HepG2 (cell line): ENCODE data around the gene DSCAM. TPM values are rescaled to one million over a fixed set of nuclear protein-coding genes. Genes with fewer than 3 reads are reported as not detected.

Experiments
- ATAC-seq: fragments of 200-7000 bp; cut with Tn5 transposase; 3 replicates; pipeline ENCODE4 v1.9.1; 2020; ENCODE audit warnings: mild to moderate bottlenecking, moderate library complexity
- BruUV-seq: library from RNA; stranded (reverse); fragments of 400-500 nt; replicated peaks from 2 replicates; lab custom pipeline; 2021; lab: Mats Ljungman, UMichigan
- CTCF ChIA-PET: fragments of 300-600 bp; formaldehyde crosslinking; extraction: SDS; loops from one replicate; lab custom pipeline; 2021; ENCODE audit warnings: low total read pairs, inconsistent platforms, low intra/inter-chr PET ratio; lab: Yijun Ruan, JAX
- POLR2A ChIA-PET: fragments of 350-600 bp; sonication (Branson Sonifier 250); formaldehyde crosslinking; loops from one replicate; lab custom pipeline; 2020; ENCODE audit warnings: antibody characterized with exemption, inconsistent platforms; lab: Yijun Ruan, JAX
- DNase-seq: peaks from one replicate; pipeline ENCODE4 v3.0.0-alpha.2; 2015; ENCODE audit warnings: low spot score
- FAIRE-seq: peaks from 3 replicates; lab custom pipeline; 2011; peaks lifted over from hg19 to GRCh38; lab: Jason Lieb, UNC
- H2AFZ ChIP-seq: one replicate; pipeline ENCODE4 v1.6.1; 2011; ENCODE audit warnings: low read length, inconsistent platforms
- H3K27ac ChIP-seq: fragments of 300-600 bp; 3 replicates; pipeline ENCODE4 v1.8.0; 2011; ENCODE audit warnings: mixed run types, mild to moderate bottlenecking, mixed read lengths, low read length, inconsistent platforms; ENCODE audit not compliant: insufficient read depth; ENCODE audit errors: extremely low read length
- H3K27me3 ChIP-seq, 2 experiments: fragments of 200-600 bp in 1 of 2; 2 replicates in 1 of 2; 3 replicates in 1 of 2; pipeline versions ENCODE4 v1.6.0 to v1.8.0; 2011; ENCODE audit warnings: low read length in 2 of 2, mild to moderate bottlenecking in 2 of 2, moderate library complexity in 2 of 2, inconsistent platforms in 1 of 2; ENCODE audit not compliant: insufficient read depth in 2 of 2, control insufficient read depth in 1 of 2
- H3K36me3 ChIP-seq, 2 experiments: fragments of 200-600 bp in 1 of 2; replicated peaks in 1 of 2; 2 replicates in 1 of 2; 3 replicates in 1 of 2; pipeline versions ENCODE4 v1.5.1 to v1.8.0; 2011; ENCODE audit warnings: low read length in 2 of 2, inconsistent platforms in 1 of 2; ENCODE audit not compliant: insufficient read depth in 2 of 2, control insufficient read depth in 1 of 2
- H3K4me1 ChIP-seq: 2 replicates; pipeline ENCODE4 v1.5.1; 2012; ENCODE audit warnings: low read length, inconsistent platforms; ENCODE audit not compliant: insufficient read depth
- H3K4me2 ChIP-seq: 2 replicates; pipeline ENCODE4 v1.6.0; 2011; ENCODE audit warnings: low read depth, low read length, inconsistent platforms
- H3K4me3 ChIP-seq, 3 experiments: fragments of 200-600 bp in 1 of 3; sonication (generic), shearing (Covaris generic) in 1 of 3; replicated peaks in 1 of 3; 2 replicates each; pipeline ENCODE4 v1.5.1; 2011 to 2016; ENCODE audit warnings: low read length in 3 of 3, inconsistent platforms in 2 of 3, low read depth in 2 of 3, mild to moderate bottlenecking in 2 of 3, control low read depth in 1 of 3, mixed read lengths in 1 of 3; ENCODE audit not compliant: insufficient read depth in 1 of 3
- H3K79me2 ChIP-seq: one replicate; pipeline ENCODE4 v1.6.1; 2011; ENCODE audit warnings: low read length, inconsistent platforms; ENCODE audit not compliant: insufficient read depth
- H3K9ac ChIP-seq: 2 replicates; pipeline ENCODE4 v1.6.0; 2011; ENCODE audit warnings: mild to moderate bottlenecking, low read depth, low read length, inconsistent platforms; ENCODE audit not compliant: insufficient read depth
- H3K9me3 ChIP-seq: 2 replicates; pipeline ENCODE4 v1.5.1; 2012; ENCODE audit warnings: mild to moderate bottlenecking, low read length
- H4K20me1 ChIP-seq: 2 replicates; pipeline ENCODE4 v1.6.0; 2011; ENCODE audit warnings: inconsistent platforms, mild to moderate bottlenecking, low read length, moderate library complexity; ENCODE audit not compliant: insufficient read depth
- AHR ChIP-seq: IDR thresholded peaks from 2 replicates; pipeline ENCODE4 v1.6.1; 2018; ENCODE audit warnings: missing genetic modification reagents, missing compliant biosample characterization
- KLF13 ChIP-seq: sonication (generic); formaldehyde crosslinking; IDR thresholded peaks from 2 replicates; pipeline ENCODE4 v1.4.0; 2020; ENCODE audit warnings: mild to moderate bottlenecking, missing genetic modification reagents
- NFE2L2 ChIP-seq: fragments of 150-350 bp; IDR thresholded peaks from 2 replicates; pipeline ENCODE4 v1.6.1; 2014; ENCODE audit warnings: low read length
- PHF21A ChIP-seq: sonication (generic); formaldehyde crosslinking; IDR thresholded peaks from 2 replicates; pipeline ENCODE4 v1.5.0; 2020; ENCODE audit warnings: mild to moderate bottlenecking, missing genetic modification reagents
- RELA ChIP-seq: sonication (generic); formaldehyde crosslinking; IDR thresholded peaks from 2 replicates; pipeline ENCODE4 v1.4.0; 2020; ENCODE audit warnings: missing genetic modification reagents
- ZFP37 ChIP-seq: sonication (generic); formaldehyde crosslinking; IDR thresholded peaks from 2 replicates; pipeline ENCODE4 v1.4.0; 2020; ENCODE audit warnings: missing genetic modification reagents, borderline replicate concordance
- ZFP90 ChIP-seq: sonication (generic); formaldehyde crosslinking; IDR thresholded peaks from 2 replicates; pipeline ENCODE4 v1.8.0; 2022; ENCODE audit warnings: missing genetic modification reagents, mild to moderate bottlenecking, inconsistent platforms, borderline replicate concordance
- ZNF24 ChIP-seq: fragments of 450-650 bp; IDR thresholded peaks from 2 replicates; pipeline ENCODE4 v1.6.1; 2017; ENCODE audit warnings: antibody characterized with exemption, mild to moderate bottlenecking
- ZNF549 ChIP-seq: sonication (generic); formaldehyde crosslinking; IDR thresholded peaks from 2 replicates; pipeline ENCODE4 v1.5.0; 2020; ENCODE audit warnings: missing genetic modification reagents
- ZNF619 ChIP-seq: sonication (generic); formaldehyde crosslinking; IDR thresholded peaks from 2 replicates; pipeline ENCODE4 v1.4.0; 2020; ENCODE audit warnings: mild to moderate bottlenecking, missing genetic modification reagents
- ZNF772 ChIP-seq: sonication (generic); formaldehyde crosslinking; IDR thresholded peaks from 2 replicates; pipeline ENCODE4 v1.5.0; 2020; ENCODE audit warnings: mild to moderate bottlenecking, missing genetic modification reagents
- WGBS: methylation state at CpG from one replicate; pipeline ENCODE4 v1.1.6; 2017; ENCODE audit warnings: low lambda C conversion rate; 5-methylcytosine and 5-hydroxymethylcytosine counted together
- in situ Hi-C: cut with HindIII; loops from 2 replicates; pipeline ENCODE4 v1.10.0; 2017; ENCODE audit warnings: low pct_unique_long_range_greater_than_20kb; ENCODE audit not compliant: extremely low pct_ligation_motif_present
- intact Hi-C: fragments of 100-400 bp; cut with micrococcal nuclease; formaldehyde crosslinking; loops from one replicate; pipeline ENCODE4 v1.10.0; 2022; ENCODE audit not compliant: unreplicated experiment
- polyA plus RNA-seq, 8 experiments: library from polyadenylated mRNA; depleted of rRNA in 3 of 8; stranded (reverse) in 7 of 8; unstranded in 1 of 8; fragments of >200 nt; fragmentation: Illumina TruSeq in 4 of 8; extraction: Trizol in 4 of 8; gene quantifications; 2 replicates each; pipeline versions ENCODE4 v1.2.1 to v1.2.3, GENCODE V29; 2011 to 2016; ENCODE audit warnings: low read depth in 4 of 8, missing spikeins in 1 of 8, mixed read lengths in 1 of 8; ENCODE audit not compliant: insufficient read depth in 1 of 8
- total RNA-seq, 5 experiments: library from RNA; depleted of rRNA; stranded (reverse); fragments of >200 nt; fragmentation: Illumina TruSeq; extraction: Trizol; gene quantifications; 2 replicates each; pipeline ENCODE4 v1.2.3, GENCODE V29; 2016; ENCODE audit warnings: low read depth in 1 of 5
- TF ChIP-seq, protein P1 (sequence below): sonication (generic); formaldehyde crosslinking; IDR thresholded peaks from 2 replicates; pipeline ENCODE4 v1.4.0; 2020; ENCODE audit warnings: missing genetic modification reagents
- TF ChIP-seq, protein P2 (sequence below): IDR thresholded peaks from 2 replicates; pipeline ENCODE4 v1.6.1; 2016; ENCODE audit warnings: control low read depth
- TF ChIP-seq, protein P3 (sequence below): sonication (generic); formaldehyde crosslinking; IDR thresholded peaks from 2 replicates; pipeline ENCODE4 v1.4.0; 2020; ENCODE audit warnings: missing genetic modification reagents

DSCAM gene
- total and polyA plus RNA-seq, 2 of the 13 experiments (the other 11 are each of a cell fraction or from before 2014, with no cell fraction given) = not detected

DNA sequence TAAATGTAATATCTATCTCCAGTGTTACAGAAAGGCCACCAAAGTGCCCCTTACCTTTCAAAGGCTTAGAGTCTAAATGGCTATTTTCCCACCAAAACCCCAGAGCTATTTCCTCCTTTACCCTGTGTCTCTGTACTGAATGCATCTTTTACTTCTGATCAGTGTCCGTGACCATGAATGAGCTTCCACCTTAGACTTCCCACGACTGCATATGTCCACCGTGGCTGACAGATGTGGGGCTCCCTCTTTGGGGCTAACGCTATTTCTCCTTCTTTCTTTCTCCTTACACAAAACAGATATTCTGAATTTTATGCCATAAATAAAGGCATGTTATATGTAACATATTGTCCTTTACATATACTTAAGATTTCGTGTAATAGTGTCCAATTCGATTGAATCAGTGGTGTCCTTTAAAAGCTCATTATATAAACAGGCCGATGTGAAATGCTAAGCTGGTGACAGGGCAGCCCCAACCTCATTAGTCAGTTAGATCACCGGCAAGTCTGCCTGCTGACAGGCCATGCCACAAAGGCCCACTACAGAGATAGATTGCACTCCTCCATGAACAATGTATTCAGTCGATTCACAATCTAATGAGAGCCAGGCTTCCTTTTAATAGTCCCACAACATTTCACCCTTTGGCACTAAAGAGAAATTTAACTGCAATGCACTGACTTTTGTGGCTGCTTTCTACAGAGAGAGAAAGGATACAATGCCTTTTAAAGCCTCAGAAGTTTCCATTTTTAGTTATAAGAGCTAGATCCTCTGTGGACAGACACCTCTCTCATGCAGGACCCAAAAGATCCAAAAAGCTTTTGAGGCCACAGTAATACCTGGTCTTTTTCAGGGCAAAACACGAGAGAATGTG lies 681.8 kb downstream of the DSCAM start:
- no peak overlapping the region for H2AFZ ChIP-seq
- WGBS = 16% methylated on average over 10 of the region's 10 CpGs
- no peaks in the 10 kb centered on the region for H3K36me3 ChIP-seq
- in situ Hi-C loops (no loop called here), intact Hi-C loops (no loop called here)
- peaks cover 86% of the 10 kb centered on the region for H3K9me3 ChIP-seq
- no peaks in the 10 kb centered on the region for H3K27me3 ChIP-seq
- H4K20me1 ChIP-seq = no peaks in the 10 kb centered on the region
- POLR2A ChIA-PET = no interaction called here
- no TSS peak for BruUV-seq
- no peak for FAIRE-seq
- no peak overlapping the region for H3K27ac ChIP-seq
- no peak for DNase-seq
- H3K79me2 ChIP-seq = no peaks in the 10 kb centered on the region
- H3K9ac ChIP-seq = no peak overlapping the region
- CTCF ChIA-PET = no interaction called here
- no peak overlapping the region for H3K4me3 ChIP-seq
- H3K4me1 ChIP-seq = no peaks in the 10 kb centered on the region
- ATAC-seq = no peak
- H3K4me2 ChIP-seq = no peak overlapping the region
- no peak for TF ChIP-seq PHF21A (CRISPR knock-in tag)
- TF ChIP-seq NFE2L2 = no peak
- TF ChIP-seq AHR (CRISPR knock-in tag) = no peak
- no peak for TF ChIP-seq ZNF24
- no peak for TF ChIP-seq ZFP90 (CRISPR knock-in tag)
- no peak for TF ChIP-seq RELA
- TF ChIP-seq ZNF619 = no peak
- TF ChIP-seq, protein P1, sequence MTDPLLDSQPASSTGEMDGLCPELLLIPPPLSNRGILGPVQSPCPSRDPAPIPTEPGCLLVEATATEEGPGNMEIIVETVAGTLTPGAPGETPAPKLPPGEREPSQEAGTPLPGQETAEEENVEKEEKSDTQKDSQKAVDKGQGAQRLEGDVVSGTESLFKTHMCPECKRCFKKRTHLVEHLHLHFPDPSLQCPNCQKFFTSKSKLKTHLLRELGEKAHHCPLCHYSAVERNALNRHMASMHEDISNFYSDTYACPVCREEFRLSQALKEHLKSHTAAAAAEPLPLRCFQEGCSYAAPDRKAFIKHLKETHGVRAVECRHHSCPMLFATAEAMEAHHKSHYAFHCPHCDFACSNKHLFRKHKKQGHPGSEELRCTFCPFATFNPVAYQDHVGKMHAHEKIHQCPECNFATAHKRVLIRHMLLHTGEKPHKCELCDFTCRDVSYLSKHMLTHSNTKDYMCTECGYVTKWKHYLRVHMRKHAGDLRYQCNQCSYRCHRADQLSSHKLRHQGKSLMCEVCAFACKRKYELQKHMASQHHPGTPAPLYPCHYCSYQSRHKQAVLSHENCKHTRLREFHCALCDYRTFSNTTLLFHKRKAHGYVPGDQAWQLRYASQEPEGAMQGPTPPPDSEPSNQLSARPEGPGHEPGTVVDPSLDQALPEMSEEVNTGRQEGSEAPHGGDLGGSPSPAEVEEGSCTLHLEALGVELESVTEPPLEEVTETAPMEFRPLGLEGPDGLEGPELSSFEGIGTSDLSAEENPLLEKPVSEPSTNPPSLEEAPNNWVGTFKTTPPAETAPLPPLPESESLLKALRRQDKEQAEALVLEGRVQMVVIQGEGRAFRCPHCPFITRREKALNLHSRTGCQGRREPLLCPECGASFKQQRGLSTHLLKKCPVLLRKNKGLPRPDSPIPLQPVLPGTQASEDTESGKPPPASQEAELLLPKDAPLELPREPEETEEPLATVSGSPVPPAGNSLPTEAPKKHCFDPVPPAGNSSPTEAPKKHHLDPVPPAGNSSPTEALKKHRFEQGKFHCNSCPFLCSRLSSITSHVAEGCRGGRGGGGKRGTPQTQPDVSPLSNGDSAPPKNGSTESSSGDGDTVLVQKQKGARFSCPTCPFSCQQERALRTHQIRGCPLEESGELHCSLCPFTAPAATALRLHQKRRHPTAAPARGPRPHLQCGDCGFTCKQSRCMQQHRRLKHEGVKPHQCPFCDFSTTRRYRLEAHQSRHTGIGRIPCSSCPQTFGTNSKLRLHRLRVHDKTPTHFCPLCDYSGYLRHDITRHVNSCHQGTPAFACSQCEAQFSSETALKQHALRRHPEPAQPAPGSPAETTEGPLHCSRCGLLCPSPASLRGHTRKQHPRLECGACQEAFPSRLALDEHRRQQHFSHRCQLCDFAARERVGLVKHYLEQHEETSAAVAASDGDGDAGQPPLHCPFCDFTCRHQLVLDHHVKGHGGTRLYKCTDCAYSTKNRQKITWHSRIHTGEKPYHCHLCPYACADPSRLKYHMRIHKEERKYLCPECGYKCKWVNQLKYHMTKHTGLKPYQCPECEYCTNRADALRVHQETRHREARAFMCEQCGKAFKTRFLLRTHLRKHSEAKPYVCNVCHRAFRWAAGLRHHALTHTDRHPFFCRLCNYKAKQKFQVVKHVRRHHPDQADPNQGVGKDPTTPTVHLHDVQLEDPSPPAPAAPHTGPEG (CRISPR knock-in tag) = no peak
- TF ChIP-seq, protein P2, sequence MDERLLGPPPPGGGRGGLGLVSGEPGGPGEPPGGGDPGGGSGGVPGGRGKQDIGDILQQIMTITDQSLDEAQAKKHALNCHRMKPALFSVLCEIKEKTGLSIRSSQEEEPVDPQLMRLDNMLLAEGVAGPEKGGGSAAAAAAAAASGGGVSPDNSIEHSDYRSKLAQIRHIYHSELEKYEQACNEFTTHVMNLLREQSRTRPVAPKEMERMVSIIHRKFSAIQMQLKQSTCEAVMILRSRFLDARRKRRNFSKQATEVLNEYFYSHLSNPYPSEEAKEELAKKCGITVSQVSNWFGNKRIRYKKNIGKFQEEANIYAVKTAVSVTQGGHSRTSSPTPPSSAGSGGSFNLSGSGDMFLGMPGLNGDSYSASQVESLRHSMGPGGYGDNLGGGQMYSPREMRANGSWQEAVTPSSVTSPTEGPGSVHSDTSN (CRISPR knock-in tag) = no peak
- no peak for TF ChIP-seq ZNF549 (CRISPR knock-in tag)
- no peak for TF ChIP-seq KLF13 (CRISPR knock-in tag)
- TF ChIP-seq, protein P3, sequence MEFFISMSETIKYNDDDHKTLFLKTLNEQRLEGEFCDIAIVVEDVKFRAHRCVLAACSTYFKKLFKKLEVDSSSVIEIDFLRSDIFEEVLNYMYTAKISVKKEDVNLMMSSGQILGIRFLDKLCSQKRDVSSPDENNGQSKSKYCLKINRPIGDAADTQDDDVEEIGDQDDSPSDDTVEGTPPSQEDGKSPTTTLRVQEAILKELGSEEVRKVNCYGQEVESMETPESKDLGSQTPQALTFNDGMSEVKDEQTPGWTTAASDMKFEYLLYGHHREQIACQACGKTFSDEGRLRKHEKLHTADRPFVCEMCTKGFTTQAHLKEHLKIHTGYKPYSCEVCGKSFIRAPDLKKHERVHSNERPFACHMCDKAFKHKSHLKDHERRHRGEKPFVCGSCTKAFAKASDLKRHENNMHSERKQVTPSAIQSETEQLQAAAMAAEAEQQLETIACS (CRISPR knock-in tag) = no peak
- no peak for TF ChIP-seq ZNF772 (CRISPR knock-in tag)
- no peak for TF ChIP-seq ZFP37 (CRISPR knock-in tag)
